ENCODE data around the gene CCBE1. TPM values are rescaled to one million over a fixed set of nuclear protein-coding genes. Genes with fewer than 3 reads are reported as not detected.

CCBE1 gene
- total RNA-seq, 3 donors from 2014 or later (not counting 1 experiment from before 2014, with no cell fraction given) = 0.05 TPM; not detected in 2

- DNase-seq (no peak), ATAC-seq (no peak)
- Histone ChIP-seq H3K27me3 (ENCODE audit: control insufficient read depth, insufficient read depth, low read length) (peaks cover 4% of the 10 kb centered on the region), H3K9me3 (ENCODE audit: control insufficient read depth, insufficient read depth, low read length) (no peaks in the 10 kb centered on the region), H3K4me3 (ENCODE audit: low read length) (no peak overlapping the region), H3K4me1 (ENCODE audit: control insufficient read depth, insufficient read depth, low read length) (peaks cover 6% of the 10 kb centered on the region), H3K27ac (ENCODE audit: low read length) (no peak overlapping the region), H3K36me3 (ENCODE audit: control insufficient read depth, insufficient read depth, low read length) (no peaks in the 10 kb centered on the region)
- Mint-ChIP-seq H3K4me1 (no peaks in the 10 kb centered on the region), H3K36me3 (no peaks in the 10 kb centered on the region), H3K9me3 (peaks cover 0 to 2% of the 10 kb centered on the region in 2 donors), H3K27me3 (ENCODE audit: low read depth in 2 of 2) (peaks cover 13 to 30% of the 10 kb centered on the region in 2 donors), H3K27ac (no peak overlapping the region), H3K4me3 (no peak overlapping the region)
- no peak for TF ChIP-seq CTCF (IDR thresholded peaks at IDR 0.05)
- intact Hi-C loops (cut with micrococcal nuclease) = no loop called here
- WGBS (ENCODE audit: insufficient coverage) = 79% methylated on average over 3 of the region's 3 CpGs
Observed at GRCh38 chr18:59701272-59701671, 4.0 kb upstream of the CCBE1 start.

- H3K27me3 Mint-ChIP-seq (ENCODE audit: low read depth in 2 of 2) = peaks cover 20 to 37% of the 10 kb centered on the region in 2 donors
- 100% methylated on average over 2 of the region's 3 CpGs for WGBS (ENCODE audit: insufficient coverage)
- no peaks in the 10 kb centered on the region for H3K9me3 ChIP-seq (ENCODE audit: control insufficient read depth, insufficient read depth, low read length)
- no peak overlapping the region for H3K27ac ChIP-seq (ENCODE audit: low read length)
- H3K36me3 ChIP-seq (ENCODE audit: control insufficient read depth, insufficient read depth, low read length) = no peaks in the 10 kb centered on the region
- intact Hi-C loops (cut with micrococcal nuclease) = no loop called here
- H3K27me3 ChIP-seq (ENCODE audit: control insufficient read depth, insufficient read depth, low read length) = peaks cover 7% of the 10 kb centered on the region
- peaks cover 6% of the 10 kb centered on the region for H3K4me1 ChIP-seq (ENCODE audit: control insufficient read depth, insufficient read depth, low read length)
- no peaks in the 10 kb centered on the region for H3K36me3 Mint-ChIP-seq
- no peak overlapping the region for H3K4me3 Mint-ChIP-seq
- TF ChIP-seq CTCF (IDR thresholded peaks at IDR 0.05) = no peak
- ATAC-seq (no peak), DNase-seq (no peak)
- no peaks in the 10 kb centered on the region for H3K4me1 Mint-ChIP-seq
- H3K9me3 Mint-ChIP-seq = no peaks in the 10 kb centered on the region
- H3K4me3 ChIP-seq (ENCODE audit: low read length) = no peak overlapping the region
- H3K27ac Mint-ChIP-seq = no peak overlapping the region
Observed at GRCh38 chr18:59700535-59700967, 3.3 kb upstream of the CCBE1 start.

GRCh38 chr18:59699750-59700534 lies 2.7 kb upstream of the CCBE1 start:
- H3K9me3 Mint-ChIP-seq = no peaks in the 10 kb centered on the region
- H3K27ac ChIP-seq (ENCODE audit: low read length) = no peak overlapping the region
- H3K4me1 Mint-ChIP-seq = no peaks in the 10 kb centered on the region
- peaks cover 25 to 43% of the 10 kb centered on the region in 2 donors for H3K27me3 Mint-ChIP-seq (ENCODE audit: low read depth in 2 of 2)
- H3K36me3 Mint-ChIP-seq = no peaks in the 10 kb centered on the region
- TF ChIP-seq CTCF (IDR thresholded peaks at IDR 0.05) = no peak
- intact Hi-C loops (cut with micrococcal nuclease) = no loop called here
- peaks cover 7% of the 10 kb centered on the region for H3K27me3 ChIP-seq (ENCODE audit: control insufficient read depth, insufficient read depth, low read length)
- no peak overlapping the region for H3K27ac Mint-ChIP-seq
- H3K36me3 ChIP-seq (ENCODE audit: control insufficient read depth, insufficient read depth, low read length) = no peaks in the 10 kb centered on the region
- no peak overlapping the region for H3K4me3 ChIP-seq (ENCODE audit: low read length)
- 82% methylated on average over 5 of the region's 8 CpGs for WGBS (ENCODE audit: insufficient coverage)
- DNase-seq (no peak), ATAC-seq (no peak)
- no peaks in the 10 kb centered on the region for H3K9me3 ChIP-seq (ENCODE audit: control insufficient read depth, insufficient read depth, low read length)
- no peak overlapping the region for H3K4me3 Mint-ChIP-seq
- H3K4me1 ChIP-seq (ENCODE audit: control insufficient read depth, insufficient read depth, low read length) = peaks cover 6% of the 10 kb centered on the region

All from natural killer cell (primary cell).